Esophagus squamous epithelium (tissue), 4 donors: ENCODE data around the gene PLIN1.

Experiments used
- CTCF ChIP-seq, 6 experiments: fragments of 450-650 bp in 4 of 6; fragments of 200-600 bp in 2 of 6; sonication (generic) in 2 of 6; IDR thresholded peaks; one replicate each; pipeline ENCODE4 v1.5.1; 2016 to 2019; ENCODE audit warnings: antibody characterized with exemption in 6 of 6, mild to moderate bottlenecking in 4 of 6, moderate library complexity in 4 of 6
- POLR2A ChIP-seq, 4 donors: fragments of 450-650 bp; IDR thresholded peaks; one replicate each; pipeline ENCODE4 v1.6.1; 2017; ENCODE audit warnings: antibody characterized with exemption in 4 of 4, mild to moderate bottlenecking in 4 of 4, moderate library complexity in 3 of 4

- TF ChIP-seq POLR2A (IDR thresholded peaks at IDR 0.05) (no peak), CTCF (IDR thresholded peaks at IDR 0.05) (no peak)
Measured at GRCh38 chr15:89631902-89632264, 47.3 kb downstream of the PLIN1 start.
